ENCODE data around the gene CFAP210. TPM values are rescaled to one million over a fixed set of nuclear protein-coding genes. Genes with fewer than 3 reads are reported as not detected.

The CFAP210 gene
- total RNA-seq, 1 experiment from 2014 or later = not detected

- Histone ChIP-seq H3K9me2 (ENCODE audit: insufficient read depth) (no peaks in the 10 kb centered on the region), H4K20me1 (ENCODE audit: insufficient read depth) (no peaks in the 10 kb centered on the region), H3K4me2 (ENCODE audit: low read length) (no peak overlapping the region), H3K79me2 (ENCODE audit: insufficient read depth, low read length) (no peaks in the 10 kb centered on the region), H3K9me3 (ENCODE audit: control insufficient read depth in 1 of 2, insufficient read depth in 1 of 2, low read depth in 1 of 2, low read length in 2 of 2) (no peaks in the 10 kb centered on the region), H3K27me3 (ENCODE audit: insufficient read depth, low read length) (no peaks in the 10 kb centered on the region), H3K4me3 (replicated peaks in 1 of 2; ENCODE audit: low read depth in 1 of 2, low read length in 2 of 2) (no peak overlapping the region), H3K36me3 (ENCODE audit: control insufficient read depth in 1 of 2, insufficient read depth in 2 of 2, low read length in 2 of 2) (no peaks in the 10 kb centered on the region), H2AFZ (ENCODE audit: low read depth, low read length, poor library complexity, severe bottlenecking) (no peak overlapping the region), H3K27ac (ENCODE audit: low read depth, low read length) (no peak overlapping the region), H3K9ac (ENCODE audit: low read length) (no peak overlapping the region), H3K4me1 (ENCODE audit: control insufficient read depth in 1 of 2, insufficient read depth in 2 of 2, low read length in 2 of 2) (no peaks in the 10 kb centered on the region)
- ChIA-PET RAD21 (ENCODE audit: low non-redundant PET in 1 of 2, low total read pairs in 2 of 2, uncharacterized antibody in 2 of 2, unreplicated experiment in 2 of 2) (no interaction called here), CTCF (no interaction called here), POLR2A (no interaction called here)
- DNase-seq (ENCODE audit: low read depth, low spot score) (no peak), ATAC-seq (no peak)
- TF ChIP-seq SRF (IDR thresholded peaks at IDR 0.05; ENCODE audit: low read depth) (no peak), FOSL1 (IDR thresholded peaks at IDR 0.05; ENCODE audit: low read depth) (no peak), TCF7L2 (IDR thresholded peaks at IDR 0.05; ENCODE audit: borderline replicate concordance, extremely low read depth, insufficient read depth, insufficient read length) (no peak), EZH2 (IDR thresholded peaks at IDR 0.05) (no peak), POLR2AphosphoS5 (IDR thresholded peaks at IDR 0.05; ENCODE audit: low read depth, low read length) (no peak), ZNF274 (IDR thresholded peaks at IDR 0.05; ENCODE audit: low read depth, low read length) (no peak), YY1 (IDR thresholded peaks at IDR 0.05; ENCODE audit: extremely low read depth, insufficient replicate concordance, low read depth, low read length) (no peak), SIN3A (IDR thresholded peaks at IDR 0.05; ENCODE audit: low read depth) (no peak), RAD21 (IDR thresholded peaks at IDR 0.05; ENCODE audit: low read depth) (no peak), CTCF (IDR thresholded peaks at IDR 0.05 in 2 of 3, conservative IDR thresholded peaks at IDR 0.05 in 1 of 3; ENCODE audit: borderline replicate concordance in 1 of 3, insufficient read depth in 1 of 3, low read depth in 2 of 3, low read length in 2 of 3) (no peak)
- no TSS peak for BruUV-seq (replicated peaks)
- intact Hi-C loops (cut with micrococcal nuclease) = no loop called here
Observed at GRCh38 chr2:169683054-169683424, 11.2 kb downstream of the CFAP210 start.

Data from HCT116 (cell line).